GM18907 (cell line): ENCODE data around the gene DDX6.
"Not testable (repeated sequence)": the region's sequence is repeated elsewhere in the genome, so short reads cannot be mapped to it uniquely, and the experiment has no call there.

Source experiments
- ATAC-seq: cut with Tn5 transposase; IDR thresholded peaks from one replicate; pipeline ENCODE4 v1.9.1; 2021; ENCODE audit warnings: mild to moderate bottlenecking, moderate library complexity; ENCODE audit not compliant: unreplicated experiment

The DDX6 gene, protein sequence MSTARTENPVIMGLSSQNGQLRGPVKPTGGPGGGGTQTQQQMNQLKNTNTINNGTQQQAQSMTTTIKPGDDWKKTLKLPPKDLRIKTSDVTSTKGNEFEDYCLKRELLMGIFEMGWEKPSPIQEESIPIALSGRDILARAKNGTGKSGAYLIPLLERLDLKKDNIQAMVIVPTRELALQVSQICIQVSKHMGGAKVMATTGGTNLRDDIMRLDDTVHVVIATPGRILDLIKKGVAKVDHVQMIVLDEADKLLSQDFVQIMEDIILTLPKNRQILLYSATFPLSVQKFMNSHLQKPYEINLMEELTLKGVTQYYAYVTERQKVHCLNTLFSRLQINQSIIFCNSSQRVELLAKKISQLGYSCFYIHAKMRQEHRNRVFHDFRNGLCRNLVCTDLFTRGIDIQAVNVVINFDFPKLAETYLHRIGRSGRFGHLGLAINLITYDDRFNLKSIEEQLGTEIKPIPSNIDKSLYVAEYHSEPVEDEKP

DNA sequence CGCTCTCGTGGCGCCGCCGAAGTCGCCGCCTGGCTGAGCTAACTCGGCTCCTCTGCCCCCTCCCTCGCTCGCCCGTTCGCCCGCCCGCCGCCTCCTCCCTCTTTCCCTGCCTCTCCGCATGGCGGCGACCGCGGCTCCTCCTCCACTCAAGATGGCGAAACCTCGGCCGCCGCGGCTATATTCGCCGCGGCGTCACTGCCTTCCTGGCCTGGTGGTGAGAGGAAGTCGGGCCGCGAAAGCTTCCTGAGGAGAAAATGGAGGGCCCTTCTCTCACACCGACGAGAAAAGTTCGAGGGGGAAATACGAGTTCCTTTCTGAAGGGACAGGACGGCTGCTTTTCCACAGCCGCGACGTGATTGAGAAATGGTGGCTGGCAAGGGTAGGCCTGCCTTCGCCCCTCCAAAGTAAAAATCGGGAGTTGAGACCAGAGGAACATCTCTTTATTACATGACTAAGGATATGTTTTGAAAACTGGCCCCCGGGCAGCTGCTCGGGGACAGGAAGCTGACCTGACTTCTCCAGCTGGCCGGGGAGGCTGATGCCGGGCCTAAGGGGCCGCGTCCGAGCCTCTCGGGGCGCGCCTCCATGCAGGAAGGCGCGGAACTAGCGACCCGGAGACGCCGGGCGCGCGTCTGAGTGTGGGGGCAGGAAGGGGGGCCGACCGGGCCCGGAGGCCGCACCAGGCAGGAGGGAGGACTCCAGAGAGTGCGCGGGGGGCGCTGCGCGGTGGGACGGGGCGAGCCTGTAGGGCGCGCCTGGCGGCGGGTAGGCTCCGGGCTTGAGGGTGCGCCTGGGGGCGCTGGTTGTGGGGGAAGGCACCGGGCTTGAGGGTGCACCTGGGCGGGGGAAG is at the start of gene DDX6:
Gene DDX6, minus strand, starts transcription at position 54 of the 850 bp plus-strand sequence. CDS start 4,913 bp downstream, outside the sequence.
- ATAC-seq, result peak; percentile 57

DNA sequence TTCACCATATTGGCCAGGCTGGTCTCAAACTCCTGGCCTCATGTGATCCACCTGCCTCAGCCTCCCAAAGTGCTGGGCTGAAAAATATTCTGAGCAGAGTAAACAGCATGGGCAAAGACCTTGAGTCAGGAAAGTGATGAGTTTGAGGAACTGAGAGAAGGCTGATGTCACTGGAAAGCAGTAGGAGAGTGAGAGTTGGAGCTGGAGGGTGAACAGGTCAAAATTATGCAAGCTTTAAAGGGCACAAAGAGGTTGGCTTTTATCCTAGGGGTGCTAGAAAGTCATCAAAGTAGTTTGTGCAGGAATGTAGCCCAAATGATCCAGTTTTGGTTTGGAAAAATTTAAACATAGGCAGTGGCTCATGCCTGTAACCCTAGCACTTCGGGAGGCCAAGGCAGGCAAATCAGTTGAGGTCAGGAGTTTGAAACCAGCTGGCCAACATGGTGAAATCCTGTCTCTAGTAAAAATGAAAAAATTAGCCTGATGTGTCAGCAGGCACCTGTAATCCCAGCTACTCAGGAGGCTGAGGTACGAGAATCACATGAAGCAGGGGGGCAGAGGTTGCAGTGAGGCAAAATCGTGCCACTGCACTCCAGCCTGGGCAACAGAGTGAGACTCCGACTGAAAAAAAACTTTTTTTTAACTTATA is 48.1 kb upstream of the DDX6 start:
- peak; percentile 81 for ATAC-seq

DNA sequence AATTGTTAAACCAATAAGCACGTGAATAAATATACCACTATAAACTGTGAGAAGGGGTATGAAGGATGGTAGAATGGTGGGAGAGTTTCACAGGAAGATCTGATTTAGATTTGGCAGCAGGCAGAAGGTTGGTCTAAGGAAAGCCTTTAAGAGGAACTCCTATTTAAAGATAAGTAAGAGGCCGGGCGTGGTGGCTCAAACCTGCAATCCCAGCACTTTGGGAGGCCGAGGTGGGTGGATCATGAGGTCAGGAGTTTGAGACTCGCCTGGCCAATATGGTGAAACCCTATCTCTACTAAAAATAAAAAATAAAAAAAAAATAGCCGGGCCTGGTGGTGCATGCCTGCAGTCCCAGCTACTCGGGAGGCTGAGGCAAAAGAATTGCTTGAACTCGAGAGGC is 46.9 kb upstream of the DDX6 start:
- ATAC-seq, result no peak

DNA sequence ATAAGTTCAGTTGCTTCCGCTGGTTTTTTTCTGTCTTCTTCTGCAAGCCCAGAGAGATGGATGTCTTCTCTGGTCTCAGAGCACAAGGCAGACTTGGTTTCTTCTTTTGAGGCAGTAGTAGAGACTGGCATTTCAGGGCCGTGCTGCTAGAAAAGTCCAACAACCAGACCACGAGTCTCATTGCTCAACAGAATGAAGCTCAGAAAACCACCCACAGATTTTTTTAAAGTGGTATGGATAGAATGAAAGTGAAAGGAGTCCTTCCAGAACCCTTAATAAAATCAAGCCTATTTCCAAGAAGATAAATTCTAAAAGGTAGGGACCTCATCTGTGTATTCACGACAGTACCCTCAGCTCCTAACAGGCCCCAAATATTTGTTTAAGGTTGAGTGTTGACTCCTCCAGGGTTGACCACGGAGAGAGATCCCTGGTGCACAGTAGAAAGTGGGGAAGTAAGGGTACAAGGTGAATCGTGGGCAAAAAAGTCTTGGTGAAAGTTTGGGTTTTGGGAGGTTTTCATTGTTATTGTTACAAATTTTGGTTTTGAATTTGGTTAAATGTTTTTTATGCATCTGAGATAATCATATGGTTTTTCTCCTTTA is 43.6 kb upstream of the DDX6 start:
- ATAC-seq, result no peak

DNA sequence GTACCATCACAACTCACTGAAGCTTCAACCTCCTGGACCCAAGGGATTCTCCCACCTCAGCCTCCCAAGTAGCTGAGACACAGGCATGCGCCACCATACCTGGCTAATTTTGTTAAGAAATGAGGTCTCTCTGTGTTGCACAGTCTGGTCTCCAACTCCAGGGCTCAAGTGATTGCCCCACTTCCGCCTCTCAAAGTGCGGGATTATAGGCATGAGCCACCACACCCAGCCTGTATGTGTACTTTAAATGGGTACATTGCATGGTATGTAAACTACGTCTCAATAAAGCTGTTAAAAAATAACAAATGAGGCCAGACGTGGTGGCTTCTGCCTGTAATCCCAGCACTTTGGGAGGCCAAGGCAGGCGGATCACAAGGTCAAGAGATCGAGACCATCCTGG is 36.2 kb upstream of the DDX6 start:
- no peak for ATAC-seq

DNA sequence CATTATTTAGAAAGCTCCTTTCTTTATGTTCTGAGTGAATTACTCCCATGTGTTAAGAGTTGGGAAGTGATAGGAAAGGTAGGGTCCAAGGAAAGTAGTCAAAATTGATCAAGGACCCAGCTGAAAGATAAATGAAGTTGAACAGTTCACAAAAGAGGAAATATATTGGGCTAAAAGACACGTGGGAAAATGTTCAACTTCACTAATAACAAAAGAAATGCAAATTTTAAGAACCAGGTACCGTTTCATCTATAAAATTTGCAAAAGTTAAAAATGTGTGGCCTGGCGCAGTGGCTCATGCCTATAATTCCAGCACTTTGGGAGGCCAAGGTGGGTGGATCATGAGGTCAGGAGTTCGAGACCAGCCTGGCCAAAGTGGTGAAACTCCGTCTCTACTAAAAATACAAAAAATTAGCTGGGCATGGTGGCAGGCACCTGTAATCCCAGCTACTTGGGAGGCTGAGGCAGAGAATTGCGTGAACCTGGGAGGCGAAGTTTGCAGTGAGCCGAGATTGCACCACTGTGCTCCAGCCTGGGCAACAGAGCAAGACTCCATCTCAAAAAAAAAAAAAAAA is 32.1 kb upstream of the DDX6 start:
- ATAC-seq, result not testable (repeated sequence)

DNA sequence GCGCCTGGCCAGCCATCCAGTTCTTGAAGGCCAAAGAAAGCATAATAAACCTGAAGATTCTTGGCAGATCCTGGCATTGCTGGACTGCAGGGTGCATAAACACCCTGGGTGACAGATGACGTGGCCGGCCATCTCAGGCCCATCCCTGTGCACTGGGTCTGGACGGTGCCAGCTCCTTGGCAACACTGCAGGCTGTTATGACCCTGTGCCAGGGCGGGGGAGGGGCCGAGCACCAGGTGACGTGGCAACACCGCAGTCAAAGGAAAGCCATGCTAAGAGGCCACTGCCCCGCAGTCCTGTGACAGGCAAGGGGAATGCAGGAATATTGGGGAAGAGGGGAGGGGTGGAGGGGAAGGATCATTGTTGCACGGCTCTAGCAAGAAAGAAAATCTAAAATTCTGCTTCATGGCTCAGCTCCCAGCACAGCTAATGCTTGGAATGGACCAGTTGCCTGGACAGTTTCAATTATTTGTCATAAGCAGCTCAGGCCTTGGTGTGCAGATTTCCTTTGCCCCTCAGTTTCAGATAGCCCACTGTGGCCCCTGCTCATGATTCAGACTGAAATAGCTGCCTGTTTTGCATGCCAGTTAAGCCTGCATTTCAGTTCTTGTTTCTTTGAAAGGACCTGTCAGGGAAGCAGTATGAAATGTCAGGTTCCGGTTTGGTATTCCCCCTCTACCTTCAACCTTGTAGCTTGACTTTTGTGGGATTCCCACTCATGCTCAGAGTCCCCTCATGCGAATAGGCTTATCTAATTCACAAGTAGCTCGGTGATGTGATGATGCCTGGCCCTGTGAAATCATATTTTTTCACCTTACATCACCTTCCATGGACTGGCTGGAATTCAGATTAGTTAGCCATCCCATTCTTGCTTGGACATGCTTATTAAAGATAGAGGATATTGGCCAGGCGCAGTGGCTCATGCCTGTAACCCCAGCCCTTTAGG is 29.7 kb upstream of the DDX6 start:
- peak; percentile 88 for ATAC-seq

DNA sequence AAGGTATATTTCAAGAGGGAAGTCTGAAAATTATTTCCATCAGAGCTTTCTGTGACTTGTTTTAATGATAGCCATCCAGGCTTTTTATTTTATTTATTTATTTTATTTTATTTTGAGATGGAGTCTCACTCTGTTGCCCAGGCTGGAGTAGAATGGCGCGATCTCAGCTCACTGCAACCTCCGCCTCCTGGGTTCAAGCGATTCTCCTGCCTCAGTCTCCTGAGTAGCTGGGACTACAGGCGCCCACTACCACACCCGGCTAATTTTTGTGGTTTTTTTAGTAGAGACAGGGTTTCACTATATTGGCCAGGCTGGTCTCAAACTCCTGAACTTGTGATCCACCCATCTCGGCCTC is 29.0 kb upstream of the DDX6 start:
- ATAC-seq, result not testable (repeated sequence)

DNA sequence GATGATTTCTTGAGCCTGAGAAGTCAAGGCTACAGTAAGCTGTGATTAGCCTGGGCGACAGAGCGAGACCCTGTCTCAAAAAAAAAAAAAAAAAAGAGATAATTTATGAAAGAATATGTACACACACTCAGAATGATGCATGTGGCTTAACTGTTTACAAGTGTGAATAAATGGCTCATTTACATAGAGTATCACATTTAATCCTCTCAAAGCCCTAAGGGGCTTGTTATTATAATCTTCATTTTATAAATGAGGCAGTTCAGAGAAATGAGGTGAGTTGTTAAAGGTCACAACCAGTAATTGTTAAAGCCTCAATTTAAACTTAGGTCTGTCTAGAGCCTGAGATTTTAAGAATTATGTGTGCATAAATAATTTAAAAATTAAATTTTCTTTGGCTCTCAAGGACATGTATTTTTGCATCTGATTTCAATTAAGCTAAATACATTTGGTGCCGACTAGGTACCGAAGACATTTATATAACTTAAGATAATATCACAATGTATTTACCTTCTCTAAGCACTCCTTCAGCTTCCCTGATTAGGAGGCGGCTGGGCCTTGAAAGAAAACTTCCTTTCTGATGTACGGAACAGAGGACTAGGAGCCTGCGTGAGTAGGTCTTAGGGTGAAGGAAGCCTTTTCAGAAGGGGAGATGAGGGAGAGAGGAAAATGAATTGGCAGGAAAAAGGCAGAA is 28.5 kb upstream of the DDX6 start:
- ATAC-seq, result no peak

DNA sequence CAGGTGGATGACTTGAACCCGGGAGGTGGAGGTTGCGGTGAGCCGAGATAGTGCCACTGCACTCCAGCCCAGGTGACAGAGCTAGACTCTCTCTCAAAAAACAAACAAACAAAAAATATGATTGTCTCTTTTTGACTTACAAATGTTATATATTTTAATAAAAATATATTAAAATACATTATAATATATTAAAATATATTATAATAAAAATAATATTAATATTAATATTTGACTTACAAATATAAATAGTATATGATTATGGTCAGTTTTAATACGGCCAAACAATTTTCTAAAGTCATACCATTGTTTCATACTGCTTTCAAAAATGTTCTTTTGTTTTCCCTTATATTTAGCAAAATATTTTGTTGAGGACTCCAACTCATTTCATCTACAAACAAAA is 27.2 kb upstream of the DDX6 start:
- ATAC-seq, result no peak

DNA sequence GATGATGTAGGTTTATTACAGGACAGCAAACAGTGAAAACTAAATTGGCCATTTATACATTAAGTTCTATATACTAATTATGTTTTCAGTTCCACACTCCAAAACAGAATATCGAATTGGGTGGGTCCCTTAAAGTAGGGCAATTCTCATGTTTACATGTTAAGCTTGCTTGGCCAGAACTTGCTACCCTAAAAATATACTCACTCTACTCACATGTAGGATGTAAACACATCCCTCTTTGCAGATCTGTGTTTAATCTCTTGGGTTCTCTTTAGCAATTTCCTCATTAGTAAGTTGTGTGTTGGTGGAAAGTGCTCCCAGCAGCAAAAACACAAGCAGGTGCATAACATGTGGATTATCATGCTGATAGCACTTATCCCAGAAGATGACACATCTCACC is 22.6 kb upstream of the DDX6 start:
- ATAC-seq, result no peak

DNA sequence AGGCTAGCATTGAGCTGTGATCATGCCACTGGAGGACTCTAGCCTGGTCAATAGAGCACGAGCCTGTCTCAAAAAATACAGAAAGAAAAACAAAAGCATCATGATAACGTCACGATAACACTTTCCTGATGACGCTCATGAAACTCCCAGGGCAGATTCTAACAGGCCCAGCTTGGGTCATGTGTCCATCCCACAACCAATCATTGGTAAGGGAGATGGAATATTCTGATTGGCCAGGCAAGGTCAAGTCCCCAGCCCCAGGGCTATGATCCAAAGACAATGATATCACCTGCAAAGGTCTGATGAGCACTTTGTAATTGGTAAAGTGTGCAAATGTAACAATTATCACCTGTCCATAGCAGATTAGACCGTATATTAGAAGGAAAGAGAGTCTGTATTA is 21.5 kb upstream of the DDX6 start:
- no peak for ATAC-seq

DNA sequence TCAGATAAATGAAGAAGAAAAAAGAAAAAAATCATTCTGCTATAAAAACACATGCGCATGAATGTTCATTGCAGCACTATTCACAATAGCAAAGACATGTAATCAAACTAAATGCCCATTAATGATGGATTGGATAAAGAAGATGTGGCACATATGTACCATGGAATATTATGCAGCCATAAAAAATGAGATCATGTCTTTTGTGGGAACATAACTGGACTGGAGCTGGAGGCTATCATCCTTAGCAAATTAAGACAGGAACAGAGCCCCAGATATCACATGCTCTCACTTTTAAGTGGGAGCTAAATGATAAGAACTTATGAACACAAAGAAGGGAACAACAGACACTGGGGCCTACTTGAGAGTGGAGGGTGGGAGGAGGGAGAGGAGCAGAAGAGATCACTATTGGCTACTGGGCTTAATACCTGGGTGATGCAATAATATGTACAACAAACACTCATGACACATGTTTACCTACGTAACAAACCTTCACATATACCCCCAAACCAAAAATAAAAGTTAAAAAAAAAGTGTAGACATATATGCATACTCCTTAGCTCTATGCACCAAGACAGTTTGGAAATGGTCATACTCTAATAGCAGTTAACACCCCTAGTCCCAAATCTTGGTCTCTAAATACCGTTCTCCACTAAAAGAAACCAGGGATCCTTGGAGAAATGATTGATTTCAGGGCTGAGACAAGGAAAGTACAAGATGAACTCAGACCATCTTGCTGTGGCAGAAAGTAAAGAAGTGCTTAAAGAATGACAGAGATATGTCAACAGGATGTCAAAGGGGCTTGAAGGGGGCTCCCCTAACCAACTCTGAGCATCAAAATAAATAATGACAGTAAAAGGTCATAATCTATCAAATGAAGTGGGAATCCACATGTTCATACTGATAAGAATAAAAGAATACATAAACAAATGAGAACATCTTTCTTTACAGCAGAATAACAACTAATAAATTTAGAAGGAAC is 17.1 kb upstream of the DDX6 start:
- no peak for ATAC-seq

DNA sequence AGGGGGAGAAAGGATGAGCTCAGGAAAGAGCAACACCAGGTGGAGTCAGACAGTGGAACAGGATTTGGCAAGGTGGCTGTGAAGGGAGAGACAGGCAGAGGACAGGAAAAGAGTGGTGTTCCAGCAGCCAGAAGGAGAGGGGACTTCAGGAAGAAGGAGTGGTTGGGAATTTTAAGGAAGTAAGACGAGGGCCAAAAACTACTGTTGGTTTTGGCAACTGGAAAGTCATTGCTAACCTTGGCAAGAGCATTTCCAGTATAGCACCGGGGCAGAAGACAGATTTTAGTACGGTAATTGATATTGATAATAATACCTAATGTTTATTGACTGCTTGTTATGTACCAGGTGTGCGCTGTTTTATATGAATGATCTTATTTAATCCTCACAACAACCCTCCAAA is 15.4 kb upstream of the DDX6 start:
- ATAC-seq, result no peak

DNA sequence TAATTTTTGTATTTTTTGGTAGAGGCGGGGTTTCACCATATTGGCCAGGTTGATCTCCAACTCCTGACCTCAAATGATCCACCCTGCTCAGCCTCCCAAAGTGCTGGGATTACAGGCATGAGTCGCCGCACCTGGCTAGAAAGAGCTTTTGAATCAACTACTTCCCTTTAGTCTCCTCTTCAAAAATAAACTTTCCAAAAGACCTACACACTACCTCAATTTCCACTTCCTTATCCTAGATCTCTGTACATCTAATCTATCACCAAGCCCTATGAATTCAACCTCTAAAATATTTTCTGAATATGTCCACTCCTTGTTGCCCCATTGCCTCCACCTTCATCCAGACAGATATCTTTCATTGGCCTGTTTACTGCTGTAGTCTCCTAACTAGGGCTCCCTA is 13.1 kb upstream of the DDX6 start:
- no peak for ATAC-seq

DNA sequence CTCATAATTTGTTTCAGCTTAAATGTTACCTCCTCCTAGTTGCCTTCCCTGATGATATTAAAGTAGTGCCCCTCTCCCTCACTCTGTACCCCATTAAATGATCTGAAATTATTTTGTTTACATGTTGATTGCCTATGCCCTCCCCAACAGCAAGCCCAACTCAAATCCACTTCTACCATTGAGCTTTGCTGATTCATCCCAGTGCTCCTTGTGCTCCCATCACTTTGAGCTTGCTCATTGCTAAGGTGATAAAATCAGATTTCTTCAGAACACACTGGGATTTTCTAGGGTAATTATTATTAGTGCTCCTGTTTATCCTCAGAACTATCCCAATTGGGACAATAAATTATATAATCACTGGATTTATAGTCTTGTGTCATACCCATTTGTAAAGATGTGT is 8.4 kb upstream of the DDX6 start:
- ATAC-seq, result no peak

DNA sequence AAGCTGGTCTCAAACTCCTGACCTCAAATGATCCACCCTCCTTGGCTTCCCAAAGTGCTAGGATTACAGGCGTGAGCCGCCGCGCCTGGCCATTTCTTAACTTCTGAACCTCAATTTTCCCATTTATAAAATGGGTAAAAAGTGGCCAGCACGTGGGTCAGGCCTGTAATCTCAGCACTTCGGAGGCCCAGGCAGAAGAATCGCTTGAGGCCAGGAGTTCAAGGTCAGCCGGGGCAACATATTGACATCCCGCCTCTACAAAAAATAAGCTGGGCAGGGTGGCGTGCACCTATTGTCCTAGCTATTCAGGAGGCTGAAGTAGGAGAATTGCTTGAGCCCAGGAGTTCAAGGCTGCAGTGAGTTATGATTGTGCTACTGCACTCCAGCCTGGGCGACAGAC is 6.5 kb upstream of the DDX6 start:
- no peak for ATAC-seq

DNA sequence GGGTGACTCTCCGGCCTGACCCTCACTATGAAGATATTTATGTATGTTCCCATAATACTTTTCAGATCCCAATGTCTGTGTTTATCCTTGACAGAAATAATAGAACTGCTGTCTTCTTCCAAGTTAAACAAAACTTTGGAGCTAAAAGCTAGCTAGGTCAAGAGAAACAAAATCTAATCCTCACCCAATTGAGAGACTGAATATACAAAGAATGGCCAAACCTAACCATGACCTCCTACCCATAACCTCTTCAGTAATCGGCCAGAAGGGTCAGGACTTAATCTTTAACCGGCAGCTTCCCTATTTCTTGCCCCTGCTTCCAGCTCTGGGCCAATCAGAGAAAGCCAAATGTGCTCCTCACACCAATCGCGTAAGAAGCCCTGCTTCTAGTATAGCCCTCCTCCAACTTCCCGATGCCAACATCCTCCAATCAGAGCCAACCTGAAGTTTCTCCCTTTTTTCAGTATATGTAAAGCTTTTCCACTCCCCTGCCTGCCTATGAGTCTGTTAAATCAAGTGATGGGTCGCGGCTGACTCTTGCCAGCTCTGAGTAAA is 1.7 kb upstream of the DDX6 start:
- ATAC-seq, result peak; percentile 65
